Endothelial cell of umbilical vein (primary cell): ENCODE measurements around the gene ST8SIA1. TPM values are rescaled to one million over a fixed set of nuclear protein-coding genes. Genes with fewer than 3 reads are reported as not detected.

Experiments used
- BruUV-seq: library from RNA; stranded (reverse); fragments of 400-500 nt; replicated peaks from 2 replicates; lab custom pipeline; 2021; lab: Mats Ljungman, UMichigan
- CTCF ChIA-PET: fragments of 300-600, 350-600 bp; sonication (Branson Sonifier 250); formaldehyde crosslinking; loops from one replicate; lab custom pipeline; 2021; ENCODE audit warnings: antibody characterized with exemption, inconsistent platforms; lab: Charles Lee
- POLR2A ChIA-PET: fragments of 300-600, 350-600 bp; sonication (Branson Sonifier 250); formaldehyde crosslinking; loops from one replicate; lab custom pipeline; 2021; ENCODE audit warnings: antibody characterized with exemption, inconsistent platforms; lab: Charles Lee
- DNase-seq: peaks from one replicate; pipeline ENCODE4 v3.0.0-alpha.2; 2011; ENCODE audit warnings: low read depth, low spot score
- FAIRE-seq: peaks from 2 replicates; lab custom pipeline; 2011; peaks lifted over from hg19 to GRCh38; lab: Jason Lieb, UNC
- H2AFZ ChIP-seq: 2 replicates; pipeline ENCODE4 v1.6.0; 2012; ENCODE audit warnings: low read depth, low read length, control low read depth, inconsistent platforms
- H3K27ac ChIP-seq: 2 replicates; pipeline ENCODE4 v1.5.1; 2011; ENCODE audit warnings: low read depth, mild to moderate bottlenecking, control low read depth, low read length, moderate library complexity; ENCODE audit not compliant: insufficient read depth
- H3K27me3 ChIP-seq, 2 experiments: 2 replicates each; pipeline versions ENCODE4 v1.6.0 to v1.6.1; 2011; ENCODE audit warnings: low read length in 2 of 2, mixed read lengths in 1 of 2; ENCODE audit not compliant: control insufficient read depth in 2 of 2, insufficient read depth in 2 of 2
- H3K36me3 ChIP-seq, 2 experiments: 2 replicates in 1 of 2; 3 replicates in 1 of 2; pipeline ENCODE4 v1.5.1; 2011; ENCODE audit warnings: low read length in 2 of 2, mild to moderate bottlenecking in 1 of 2, moderate library complexity in 1 of 2; ENCODE audit not compliant: control insufficient read depth in 2 of 2, insufficient read depth in 2 of 2; ENCODE audit errors: extremely low read depth in 1 of 2
- H3K4me1 ChIP-seq: 3 replicates; pipeline ENCODE4 v1.5.1; 2011; ENCODE audit warnings: mild to moderate bottlenecking, low read length; ENCODE audit not compliant: control insufficient read depth, insufficient read depth; ENCODE audit errors: extremely low read depth
- H3K4me2 ChIP-seq: 2 replicates; pipeline ENCODE4 v1.6.1; 2011; ENCODE audit warnings: low read length, control low read depth, mixed read lengths; ENCODE audit not compliant: insufficient read depth
- H3K4me3 ChIP-seq, 3 experiments: fragments of 200-600 bp in 1 of 3; sonication (generic), shearing (Covaris generic) in 1 of 3; replicated peaks in 1 of 3; 2 replicates each; pipeline ENCODE4 v1.5.1; 2011 to 2016; ENCODE audit warnings: control low read depth in 3 of 3, low read length in 3 of 3, mild to moderate bottlenecking in 2 of 3, inconsistent platforms in 1 of 3, low read depth in 1 of 3, moderate library complexity in 1 of 3; ENCODE audit not compliant: insufficient read depth in 1 of 3
- H3K79me2 ChIP-seq: 2 replicates; pipeline ENCODE4 v1.6.0; 2012; ENCODE audit warnings: low read length, inconsistent platforms; ENCODE audit not compliant: control insufficient read depth, insufficient read depth
- H3K9ac ChIP-seq: replicated peaks from 2 replicates; pipeline ENCODE3; 2011; ENCODE audit warnings: low read length, control low read depth; ENCODE audit not compliant: insufficient read depth; ENCODE audit errors: extremely low read depth
- H3K9me1 ChIP-seq: replicated peaks from 3 replicates; pipeline ENCODE4 v1.6.0; 2011; ENCODE audit warnings: mild to moderate bottlenecking, low read length; ENCODE audit not compliant: control insufficient read depth, insufficient read depth; ENCODE audit errors: extremely low read depth
- H3K9me3 ChIP-seq: replicated peaks from 2 replicates; pipeline ENCODE4 v1.5.1; 2012; ENCODE audit warnings: low read length, inconsistent platforms; ENCODE audit not compliant: control insufficient read depth, insufficient read depth
- H4K20me1 ChIP-seq: replicated peaks from 2 replicates; pipeline ENCODE3; 2011; ENCODE audit warnings: mild to moderate bottlenecking, low read length; ENCODE audit not compliant: control insufficient read depth, insufficient read depth; ENCODE audit errors: extremely low read depth
- MAX ChIP-seq: IDR thresholded peaks from 2 replicates; pipeline ENCODE4 v1.6.1; 2011; ENCODE audit not compliant: insufficient read depth, insufficient read length
- MYC ChIP-seq: IDR thresholded peaks from one replicate; pipeline ENCODE4 v1.6.1; 2011; ENCODE audit warnings: mild to moderate bottlenecking, low read depth, low read length
- POLR2A ChIP-seq: IDR thresholded peaks from 2 replicates; pipeline ENCODE4 v1.6.1; 2012; ENCODE audit warnings: low read depth, mild to moderate bottlenecking, control low read depth, low read length
- POLR2AphosphoS5 ChIP-seq: IDR thresholded peaks from 2 replicates; pipeline ENCODE4 v1.6.1; 2012; ENCODE audit warnings: low read depth, mild to moderate bottlenecking, control low read depth, low read length, moderate library complexity; ENCODE audit not compliant: insufficient read depth
- dilution Hi-C: fragments of 300-500 bp; cut with MboI; formaldehyde crosslinking; loops from one replicate; pipeline ENCODE4 v1.15.0; 2019; ENCODE audit warnings: low sequenced_read_pairs; ENCODE audit not compliant: extremely low pct_ligation_motif_present
- intact Hi-C: fragments of 100-400 bp; cut with micrococcal nuclease; formaldehyde crosslinking; loops from one replicate; pipeline ENCODE4 v1.10.0; 2022
- polyA plus RNA-seq, 4 experiments: library from polyadenylated mRNA; depleted of rRNA in 3 of 4; stranded (reverse) in 3 of 4; unstranded in 1 of 4; fragments of >200 nt; gene quantifications; 2 replicates each; pipeline versions ENCODE4 v1.2.1 to v1.2.3, GENCODE V29; 2011 to 2012; ENCODE audit warnings: missing spikeins in 1 of 4
- total RNA-seq: library from RNA; stranded (reverse); gene quantifications from 2 replicates; pipeline ENCODE4 v1.2.3, GENCODE V29; 2021

ST8SIA1 gene
- total and polyA plus RNA-seq, 2 donors (not counting 3 experiments of a cell fraction or from before 2014, with no cell fraction given) = not detected

- Histone ChIP-seq H3K4me1 (peaks cover 33% of the 10 kb centered on the region), H3K9me1 (no peaks in the 10 kb centered on the region), H3K4me3 (no peak overlapping the region), H2AFZ (no peak overlapping the region), H3K9me3 (no peaks in the 10 kb centered on the region), H4K20me1 (no peaks in the 10 kb centered on the region), H3K4me2 (no peak overlapping the region), H3K9ac (no peak overlapping the region), H3K36me3 (no peaks in the 10 kb centered on the region), H3K27ac (no peak overlapping the region), H3K27me3 (no peaks in the 10 kb centered on the region), H3K79me2 (no peaks in the 10 kb centered on the region)
- ChIA-PET CTCF (no interaction called here), POLR2A (no interaction called here)
- intact Hi-C loops = loop anchor here (10.0 kb wide), 1 partner anchor 258 kb away; the partner anchor contains the start of gene C2CD5
- FAIRE-seq (no peak), DNase-seq (no peak)
- TF ChIP-seq MAX = no peak
- TF ChIP-seq POLR2AphosphoS5 = no peak
- no peak for TF ChIP-seq MYC
- dilution Hi-C loops = no loop called here
- BruUV-seq = no TSS peak
Measured at GRCh38 chr12:22286569-22286968, 47.9 kb downstream of the ST8SIA1 start.

- Histone ChIP-seq H3K36me3 (no peaks in the 10 kb centered on the region), H3K4me2 (no peak overlapping the region), H3K4me3 (no peak overlapping the region), H4K20me1 (no peaks in the 10 kb centered on the region), H3K27ac (no peak overlapping the region), H3K9me1 (no peaks in the 10 kb centered on the region), H3K9ac (no peak overlapping the region), H3K9me3 (no peaks in the 10 kb centered on the region), H2AFZ (no peak overlapping the region), H3K27me3 (no peaks in the 10 kb centered on the region), H3K4me1 (peaks cover 33% of the 10 kb centered on the region), H3K79me2 (no peaks in the 10 kb centered on the region)
- dilution Hi-C loops (no loop called here), intact Hi-C loops (loop anchor here (10.0 kb wide), 1 partner anchor 259 kb away; the partner anchor contains the start of gene C2CD5)
- ChIA-PET POLR2A (interaction anchor here (0.6 kb wide), 1 partner anchor 138 kb away, joined by 3 read pairs; no protein-coding TSS in a partner anchor), CTCF (interaction anchor here (0.9 to 1.2 kb wide), 2 partner anchors 10 to 49 kb away, joined by 3 to 4 read pairs; no protein-coding TSS in a partner anchor)
- no TSS peak for BruUV-seq
- TF ChIP-seq MAX (no peak), POLR2A (no peak)
- FAIRE-seq (no peak), DNase-seq (no peak)
Measured at GRCh38 chr12:22285846-22286245, 48.7 kb downstream of the ST8SIA1 start.
